ENCODE data around the gene CD82. TPM values are rescaled to one million over a fixed set of nuclear protein-coding genes. Genes with fewer than 3 reads are reported as not detected.

Gene CD82
- total RNA-seq, 1 donor from 2014 or later = 8.8 TPM

DNA sequence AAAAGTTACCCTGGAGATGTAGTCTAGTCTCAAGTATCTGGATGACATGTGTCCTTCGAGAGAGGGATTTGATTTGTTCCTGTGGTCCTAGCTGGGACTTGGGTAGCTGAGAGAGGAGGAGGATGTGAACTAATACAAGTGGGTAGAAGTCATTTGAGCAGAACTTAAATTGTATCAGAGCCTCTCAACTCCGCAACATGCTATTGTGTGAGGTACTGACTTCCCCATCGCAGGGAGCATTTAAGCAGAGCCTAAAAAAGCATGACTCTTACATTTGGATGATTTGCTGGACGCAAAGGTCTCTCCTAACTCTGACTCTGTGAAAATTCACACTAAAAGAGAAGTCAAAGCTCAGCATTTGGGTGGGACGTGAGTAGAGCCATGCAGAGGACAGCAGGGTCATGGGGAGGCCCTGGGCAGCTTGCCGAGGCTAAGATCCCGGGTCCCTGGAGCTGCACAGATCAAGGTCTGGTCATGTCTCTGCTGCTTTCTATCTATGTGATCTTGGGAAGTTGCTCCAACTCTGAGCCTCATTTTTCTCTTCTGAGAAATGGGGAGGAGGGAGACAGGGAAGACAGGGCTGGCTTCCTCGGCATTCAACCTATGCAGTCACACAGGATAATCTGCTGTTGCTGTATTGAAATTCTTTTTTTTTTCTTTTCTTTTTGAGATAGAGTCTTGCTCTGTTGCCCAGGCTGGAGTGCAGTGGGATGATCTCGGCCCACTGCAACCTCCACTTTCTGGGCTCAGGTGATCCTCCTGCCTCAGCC lies 44.9 kb downstream of the CD82 start:
- TF ChIP-seq, protein P1, sequence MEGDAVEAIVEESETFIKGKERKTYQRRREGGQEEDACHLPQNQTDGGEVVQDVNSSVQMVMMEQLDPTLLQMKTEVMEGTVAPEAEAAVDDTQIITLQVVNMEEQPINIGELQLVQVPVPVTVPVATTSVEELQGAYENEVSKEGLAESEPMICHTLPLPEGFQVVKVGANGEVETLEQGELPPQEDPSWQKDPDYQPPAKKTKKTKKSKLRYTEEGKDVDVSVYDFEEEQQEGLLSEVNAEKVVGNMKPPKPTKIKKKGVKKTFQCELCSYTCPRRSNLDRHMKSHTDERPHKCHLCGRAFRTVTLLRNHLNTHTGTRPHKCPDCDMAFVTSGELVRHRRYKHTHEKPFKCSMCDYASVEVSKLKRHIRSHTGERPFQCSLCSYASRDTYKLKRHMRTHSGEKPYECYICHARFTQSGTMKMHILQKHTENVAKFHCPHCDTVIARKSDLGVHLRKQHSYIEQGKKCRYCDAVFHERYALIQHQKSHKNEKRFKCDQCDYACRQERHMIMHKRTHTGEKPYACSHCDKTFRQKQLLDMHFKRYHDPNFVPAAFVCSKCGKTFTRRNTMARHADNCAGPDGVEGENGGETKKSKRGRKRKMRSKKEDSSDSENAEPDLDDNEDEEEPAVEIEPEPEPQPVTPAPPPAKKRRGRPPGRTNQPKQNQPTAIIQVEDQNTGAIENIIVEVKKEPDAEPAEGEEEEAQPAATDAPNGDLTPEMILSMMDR (IDR thresholded peaks at IDR 0.05) = no peak
- TF ChIP-seq EZH2 (IDR thresholded peaks at IDR 0.05) (no peak), EZH2phosphoT487 (IDR thresholded peaks at IDR 0.05) (no peak)
- DNase-seq (ENCODE audit: low spot score) = no peak
- Histone ChIP-seq H3K79me2 (ENCODE audit: low read depth) (no peaks in the 10 kb centered on the region), H3K9ac (no peak overlapping the region), H3K36me3 (no peaks in the 10 kb centered on the region), H3F3A (ENCODE audit: low read depth) (no peaks in the 10 kb centered on the region), H3K4me1 (peaks cover 26% of the 10 kb centered on the region), H3K4me2 (no peak overlapping the region), H4K20me1 (ENCODE audit: low read depth) (no peaks in the 10 kb centered on the region), H3K9me3 (ENCODE audit: low read depth) (no peaks in the 10 kb centered on the region), H3K27me3 (no peaks in the 10 kb centered on the region), H3K27ac (no peak overlapping the region), H2AFZ (replicated peaks) (no peak overlapping the region), H3K4me3 (no peak overlapping the region)
- peaks cover 18% of the 10 kb centered on the region for H3K36me3 Mint-ChIP-seq
- no peaks in the 10 kb centered on the region for H3K9me3 Mint-ChIP-seq
- H3K27ac Mint-ChIP-seq = peak overlapping the region; percentile 1
- peaks cover 3% of the 10 kb centered on the region for H3K27me3 Mint-ChIP-seq (ENCODE audit: insufficient read depth, low read depth)
- no peak overlapping the region for H3K4me3 Mint-ChIP-seq
- H3K4me1 Mint-ChIP-seq = peaks cover 38% of the 10 kb centered on the region

DNA sequence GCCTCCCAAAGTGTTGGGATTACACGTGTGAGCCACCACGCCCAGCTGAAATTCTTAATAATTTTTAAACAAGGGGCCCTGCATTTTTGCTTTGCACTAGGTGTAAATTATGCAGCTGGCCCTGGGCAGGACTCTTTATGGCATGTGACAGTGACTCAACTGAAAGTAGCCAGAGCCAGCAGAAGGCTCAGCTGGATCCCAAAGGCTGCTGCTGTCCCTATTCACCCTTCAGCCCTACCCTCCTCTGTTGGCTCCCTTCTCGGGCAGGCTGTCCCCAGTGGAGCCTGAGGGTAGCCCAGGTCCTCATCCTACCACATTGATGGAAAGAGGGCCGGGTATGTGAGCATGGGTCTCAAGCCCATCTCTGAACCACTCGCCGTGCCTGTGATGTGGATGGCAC lies 45.6 kb downstream of the CD82 start:
- Histone ChIP-seq H2AFZ (replicated peaks) (no peak overlapping the region), H3K4me3 (no peak overlapping the region), H3F3A (ENCODE audit: low read depth) (no peaks in the 10 kb centered on the region), H4K20me1 (ENCODE audit: low read depth) (no peaks in the 10 kb centered on the region), H3K9ac (no peak overlapping the region), H3K4me1 (peaks cover 26% of the 10 kb centered on the region), H3K27me3 (no peaks in the 10 kb centered on the region), H3K4me2 (no peak overlapping the region), H3K79me2 (ENCODE audit: low read depth) (no peaks in the 10 kb centered on the region), H3K36me3 (no peaks in the 10 kb centered on the region), H3K27ac (no peak overlapping the region), H3K9me3 (ENCODE audit: low read depth) (no peaks in the 10 kb centered on the region)
- Mint-ChIP-seq H3K4me3 (no peak overlapping the region), H3K4me1 (peaks cover 44% of the 10 kb centered on the region), H3K27me3 (ENCODE audit: insufficient read depth, low read depth) (peaks cover 7% of the 10 kb centered on the region), H3K36me3 (peaks cover 22% of the 10 kb centered on the region), H3K9me3 (no peaks in the 10 kb centered on the region), H3K27ac (no peak overlapping the region)
- TF ChIP-seq, protein P1 (IDR thresholded peaks at IDR 0.05) = no peak
- TF ChIP-seq EZH2 (IDR thresholded peaks at IDR 0.05) (no peak), EZH2phosphoT487 (IDR thresholded peaks at IDR 0.05) (no peak)
- DNase-seq (ENCODE audit: low spot score) = no peak

DNA sequence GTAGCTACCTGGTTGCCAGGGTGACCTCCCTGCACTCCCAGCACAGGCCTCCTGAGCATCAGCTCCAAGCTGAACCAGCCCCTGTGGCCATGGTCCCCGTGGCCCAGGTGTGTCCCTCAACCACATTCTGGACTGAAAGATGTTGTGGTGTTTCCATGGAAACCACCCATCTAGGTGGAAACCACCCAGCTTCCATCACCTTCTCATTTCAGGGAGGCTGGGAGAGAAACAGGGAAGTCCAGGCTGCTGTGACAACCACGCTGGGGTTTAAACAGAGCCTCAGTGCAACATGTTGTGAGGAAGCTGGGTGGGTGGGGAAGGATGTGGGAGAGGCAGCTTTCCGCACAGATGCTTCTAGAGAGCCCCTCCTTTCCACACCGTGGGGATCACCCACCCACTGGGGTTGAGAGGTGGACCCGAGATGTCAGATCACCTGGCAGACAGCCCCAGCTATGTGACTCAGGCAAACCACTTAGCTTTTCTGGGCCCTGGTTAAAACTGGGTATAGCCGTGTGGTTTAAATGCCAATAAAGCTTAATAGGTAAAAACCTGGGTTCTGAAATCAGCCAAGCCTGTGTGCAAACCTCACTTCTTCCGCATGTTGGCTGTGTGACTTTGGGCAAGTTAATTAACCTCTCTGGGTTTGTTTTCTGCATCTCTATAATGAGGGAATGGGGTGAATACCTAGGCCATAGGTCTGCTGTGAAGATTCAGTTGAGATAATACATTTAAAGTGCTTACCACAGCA lies 46.4 kb downstream of the CD82 start:
- no peak overlapping the region for H3K4me2 ChIP-seq
- no peak overlapping the region for H3K27ac ChIP-seq
- TF ChIP-seq EZH2 (IDR thresholded peaks at IDR 0.05) (no peak), EZH2phosphoT487 (IDR thresholded peaks at IDR 0.05) (no peak)
- TF ChIP-seq, protein P1 (IDR thresholded peaks at IDR 0.05) = no peak
- H3F3A ChIP-seq (ENCODE audit: low read depth) = no peaks in the 10 kb centered on the region
- Mint-ChIP-seq H3K4me3 (no peak overlapping the region), H3K4me1 (peaks cover 52% of the 10 kb centered on the region), H3K9me3 (no peaks in the 10 kb centered on the region), H3K27ac (peak overlapping the region; percentile 21), H3K36me3 (peaks cover 16% of the 10 kb centered on the region), H3K27me3 (ENCODE audit: insufficient read depth, low read depth) (peaks cover 10% of the 10 kb centered on the region)
- no peak for DNase-seq (ENCODE audit: low spot score)
- H3K9ac ChIP-seq = no peak overlapping the region
- H3K36me3 ChIP-seq = no peaks in the 10 kb centered on the region
- H3K79me2 ChIP-seq (ENCODE audit: low read depth) = no peaks in the 10 kb centered on the region
- H3K9me3 ChIP-seq (ENCODE audit: low read depth) = no peaks in the 10 kb centered on the region
- peaks cover 32% of the 10 kb centered on the region for H3K4me1 ChIP-seq
- H3K27me3 ChIP-seq = no peaks in the 10 kb centered on the region
- H4K20me1 ChIP-seq (ENCODE audit: low read depth) = no peaks in the 10 kb centered on the region
- no peak overlapping the region for H3K4me3 ChIP-seq
- no peak overlapping the region for H2AFZ ChIP-seq (replicated peaks)
